Osteoblast (primary cell): ENCODE data around the gene BASP1. TPM values are rescaled to one million over a fixed set of nuclear protein-coding genes. Genes with fewer than 3 reads are reported as not detected.
"Not testable (repeated sequence)": the region's sequence is repeated elsewhere in the genome, so short reads cannot be mapped to it uniquely, and the experiment has no call there.

Experiments used
- DNase-seq: peaks from one replicate; pipeline ENCODE4 v3.0.0; 2011; ENCODE audit warnings: low spot score, mixed read lengths; ENCODE audit not compliant: insufficient read length; ENCODE audit errors: missing footprints
- H2AFZ ChIP-seq: 2 replicates; pipeline ENCODE4 v1.6.0; 2011; ENCODE audit warnings: mild to moderate bottlenecking, low read length
- H3K27ac ChIP-seq: 2 replicates; pipeline ENCODE4 v1.5.1; 2011; ENCODE audit warnings: mild to moderate bottlenecking, low read depth, low read length, moderate library complexity
- H3K27me3 ChIP-seq: 2 replicates; pipeline ENCODE4 v1.6.0; 2012; ENCODE audit warnings: mild to moderate bottlenecking, control low read depth, inconsistent platforms, low read length, moderate library complexity; ENCODE audit not compliant: insufficient read depth
- H3K36me3 ChIP-seq: 2 replicates; pipeline ENCODE4 v1.5.1; 2011; ENCODE audit warnings: mild to moderate bottlenecking, low read length, control low read depth, moderate library complexity; ENCODE audit not compliant: insufficient read depth
- H3K4me1 ChIP-seq: 2 replicates; pipeline ENCODE4 v1.5.1; 2011; ENCODE audit warnings: mild to moderate bottlenecking, low read length, control low read depth, moderate library complexity; ENCODE audit not compliant: insufficient read depth
- H3K4me2 ChIP-seq: 2 replicates; pipeline ENCODE4 v1.6.0; 2011; ENCODE audit warnings: mild to moderate bottlenecking, low read length; ENCODE audit not compliant: insufficient read depth
- H3K4me3 ChIP-seq: fragments of 200-600 bp; sonication (generic); 3 replicates; pipeline ENCODE4 v1.5.1; 2012; ENCODE audit warnings: mild to moderate bottlenecking, low read length, inconsistent platforms; ENCODE audit not compliant: insufficient read depth
- H3K79me2 ChIP-seq: 2 replicates; pipeline ENCODE4 v1.6.0; 2012; ENCODE audit warnings: mild to moderate bottlenecking, low read length, control low read depth, inconsistent platforms; ENCODE audit not compliant: insufficient read depth
- H3K9me3 ChIP-seq: 2 replicates; pipeline ENCODE4 v1.5.1; 2011; ENCODE audit warnings: low read depth, low read length, control low read depth
- H4K20me1 ChIP-seq: 2 replicates; pipeline ENCODE4 v1.6.0; 2012; ENCODE audit warnings: mild to moderate bottlenecking, low read length, control low read depth; ENCODE audit not compliant: insufficient read depth
- CTCF ChIP-seq: IDR thresholded peaks from 2 replicates; pipeline ENCODE4 v1.5.1; 2011; ENCODE audit warnings: mild to moderate bottlenecking, low read depth, low read length, moderate library complexity; ENCODE audit errors: extremely low read depth
- total RNA-seq: library from RNA; depleted of rRNA; stranded (reverse); fragments of >200 nt; gene quantifications from 2 replicates; pipeline ENCODE4 v1.2.3, GENCODE V29; 2012

BASP1 gene
- total RNA-seq, 1 donor: 242 TPM

- H3K27ac ChIP-seq: no peak overlapping the region
- no peaks in the 10 kb centered on the region for H3K79me2 ChIP-seq
- no peaks in the 10 kb centered on the region for H3K9me3 ChIP-seq
- H3K27me3 ChIP-seq: no peaks in the 10 kb centered on the region
- no peak overlapping the region for H3K4me3 ChIP-seq
- DNase-seq: no peak
- H3K4me2 ChIP-seq: no peak overlapping the region
- no peaks in the 10 kb centered on the region for H3K36me3 ChIP-seq
- H4K20me1 ChIP-seq: no peaks in the 10 kb centered on the region
- no peak overlapping the region for H2AFZ ChIP-seq
- TF ChIP-seq CTCF: no peak
- peaks cover 31% of the 10 kb centered on the region for H3K4me1 ChIP-seq
Measured at GRCh38 chr5:17308326-17309065, 91.1 kb downstream of the BASP1 start.

- no peaks in the 10 kb centered on the region for H3K9me3 ChIP-seq
- no peaks in the 10 kb centered on the region for H3K36me3 ChIP-seq
- H3K4me3 ChIP-seq: no peak overlapping the region
- H3K27ac ChIP-seq: no peak overlapping the region
- no peak overlapping the region for H3K4me2 ChIP-seq
- H4K20me1 ChIP-seq: no peaks in the 10 kb centered on the region
- no peak overlapping the region for H2AFZ ChIP-seq
- no peak for TF ChIP-seq CTCF
- H3K27me3 ChIP-seq: no peaks in the 10 kb centered on the region
- H3K4me1 ChIP-seq: peaks cover 21% of the 10 kb centered on the region
- no peak for DNase-seq
- H3K79me2 ChIP-seq: no peaks in the 10 kb centered on the region
Measured at GRCh38 chr5:17309462-17309861, 92.0 kb downstream of the BASP1 start.

- not testable (repeated sequence) for H3K27me3 ChIP-seq, DNase-seq, H2AFZ ChIP-seq, H3K27ac ChIP-seq, H3K79me2 ChIP-seq, H4K20me1 ChIP-seq, H3K4me2 ChIP-seq, H3K9me3 ChIP-seq, H3K4me3 ChIP-seq, H3K36me3 ChIP-seq
- H3K4me1 ChIP-seq: peaks cover 15% of the 10 kb centered on the region
Measured at GRCh38 chr5:17310502-17310901, 93.1 kb downstream of the BASP1 start.

GRCh38 chr5:17311811-17312210 is 94.4 kb downstream of the BASP1 start:
- H3K79me2 ChIP-seq, H3K27me3 ChIP-seq, H3K9me3 ChIP-seq, H3K36me3 ChIP-seq, H3K27ac ChIP-seq, H3K4me3 ChIP-seq, H3K4me2 ChIP-seq, DNase-seq, H2AFZ ChIP-seq, H4K20me1 ChIP-seq: not testable (repeated sequence)
- peaks cover 10% of the 10 kb centered on the region for H3K4me1 ChIP-seq

- Histone ChIP-seq H3K9me3 (no peaks in the 10 kb centered on the region), H3K79me2 (no peaks in the 10 kb centered on the region), H2AFZ (no peak overlapping the region), H4K20me1 (no peaks in the 10 kb centered on the region), H3K4me2 (no peak overlapping the region), H3K4me1 (peaks cover 16% of the 10 kb centered on the region), H3K36me3 (no peaks in the 10 kb centered on the region), H3K27me3 (no peaks in the 10 kb centered on the region), H3K27ac (no peak overlapping the region), H3K4me3 (no peak overlapping the region)
- DNase-seq: no peak
- TF ChIP-seq CTCF: no peak
Measured at GRCh38 chr5:17312358-17312757, 94.9 kb downstream of the BASP1 start.
